GM19438 (cell line): Measurements from ENCODE around the gene SART1.
"Not testable (repeated sequence)": the region's sequence is repeated elsewhere in the genome, so short reads cannot be mapped to it uniquely, and the experiment has no call there.

Experiments
- ATAC-seq: cut with Tn5 transposase; IDR thresholded peaks from one replicate; pipeline ENCODE4 v1.9.1; 2021; ENCODE audit warnings: low read depth; ENCODE audit not compliant: unreplicated experiment

The SART1 gene

GRCh38 chr11:65931773-65932557 is 29.6 kb upstream of the SART1 start:
- no peak for ATAC-seq

GRCh38 chr11:65932558-65932919 is 29.0 kb upstream of the SART1 start:
- ATAC-seq = no peak

- no peak for ATAC-seq
Measured at GRCh38 chr11:65934014-65934413, 27.5 kb upstream of the SART1 start.

- no peak for ATAC-seq
Measured at GRCh38 chr11:65937766-65938165, 23.8 kb upstream of the SART1 start.

GRCh38 chr11:65941720-65942310 is 19.7 kb upstream of the SART1 start:
- no peak for ATAC-seq

- ATAC-seq = no peak
Measured at GRCh38 chr11:65942531-65942930, 19.0 kb upstream of the SART1 start.

GRCh38 chr11:65944191-65944590 is 17.3 kb upstream of the SART1 start:
- ATAC-seq = no peak

GRCh38 chr11:65944767-65945166 is 16.8 kb upstream of the SART1 start:
- ATAC-seq = no peak

GRCh38 chr11:65945430-65945911 is 16.1 kb upstream of the SART1 start, which contains the start of gene TSGA10IP:
Gene TSGA10IP, plus strand, starts transcription at chr11:65945480. Its CDS starts 196 bp downstream, at chr11:65945676.
- no peak for ATAC-seq

GRCh38 chr11:65945941-65946558 is 15.5 kb upstream of the SART1 start:
- no peak for ATAC-seq

- ATAC-seq = no peak
Measured at GRCh38 chr11:65946655-65947054, 14.9 kb upstream of the SART1 start.

GRCh38 chr11:65947133-65947532 is 14.4 kb upstream of the SART1 start:
- ATAC-seq = no peak

GRCh38 chr11:65947603-65948125 is 13.9 kb upstream of the SART1 start:
- no peak for ATAC-seq

- not testable (repeated sequence) for ATAC-seq
Measured at GRCh38 chr11:65950711-65951110, 10.8 kb upstream of the SART1 start.

- ATAC-seq = not testable (repeated sequence)
Measured at GRCh38 chr11:65951641-65952040, 9.9 kb upstream of the SART1 start.

- no peak for ATAC-seq
Measured at GRCh38 chr11:65952052-65952521, 9.4 kb upstream of the SART1 start.

- no peak for ATAC-seq
Measured at GRCh38 chr11:65953471-65953870, 8.1 kb upstream of the SART1 start.

GRCh38 chr11:65954771-65955170 is 6.8 kb upstream of the SART1 start:
- ATAC-seq = no peak

- no peak for ATAC-seq
Measured at GRCh38 chr11:65958291-65958690, 3.2 kb upstream of the SART1 start.

- ATAC-seq = no peak
Measured at GRCh38 chr11:65958774-65959420, 2.6 kb upstream of the SART1 start.

GRCh38 chr11:65960824-65961266 is 689 bp upstream of the SART1 start:
- no peak for ATAC-seq
